Muscle of back (tissue), 11 donors: ENCODE data around the gene RGS3. TPM values are rescaled to one million over a fixed set of nuclear protein-coding genes. Genes with fewer than 3 reads are reported as not detected.
A peak's percentile ranks its signal among the peaks of the same experiment; 100 is the strongest.

ENCODE experiments used
- DNase-seq, 3 donors: peaks; one replicate each; pipeline versions ENCODE4 v3.0.0 to v3.0.0-alpha.2; 2013
- polyA plus RNA-seq, 10 donors: library from polyadenylated mRNA; unstranded; fragments of 120-200 nt; gene quantifications; one replicate each; pipeline ENCODE4 v1.2.1, GENCODE V29; 2013; ENCODE audit not compliant: insufficient read length in 10 of 10

RGS3 gene
- polyA plus RNA-seq, 10 donors, result 34.8 to 61.2 (median 50.0) TPM

GRCh38 chr9:113508111-113508749, 44.7 kb downstream of the RGS3 start:
- DNase-seq, result no peak

- no peak for DNase-seq
Observed at GRCh38 chr9:113509463-113509862, 45.9 kb downstream of the RGS3 start.

GRCh38 chr9:113511047-113511521, 47.6 kb downstream of the RGS3 start:
- DNase-seq, result no peak

- no peak for DNase-seq
Observed at GRCh38 chr9:113511856-113512761, 48.6 kb downstream of the RGS3 start.

- no peak for DNase-seq
Observed at GRCh38 chr9:113513111-113513510, 49.6 kb downstream of the RGS3 start.

GRCh38 chr9:113513536-113513935, 50.0 kb downstream of the RGS3 start:
- DNase-seq, result no peak

GRCh38 chr9:113514061-113514460, 50.5 kb downstream of the RGS3 start:
- DNase-seq, result no peak

- DNase-seq, result no peak
Observed at GRCh38 chr9:113514748-113515147, 51.2 kb downstream of the RGS3 start.

- DNase-seq, result no peak
Observed at GRCh38 chr9:113515862-113516261, 52.3 kb downstream of the RGS3 start.

- no peak for DNase-seq
Observed at GRCh38 chr9:113516840-113517577, 53.5 kb downstream of the RGS3 start.

GRCh38 chr9:113519426-113520108, 56.0 kb downstream of the RGS3 start:
- no peak for DNase-seq

GRCh38 chr9:113520109-113520642, 56.6 kb downstream of the RGS3 start:
- DNase-seq, result no peak

- DNase-seq, result no peak
Observed at GRCh38 chr9:113521693-113522255, 58.2 kb downstream of the RGS3 start.

GRCh38 chr9:113522419-113522818, 58.9 kb downstream of the RGS3 start:
- no peak for DNase-seq

- no peak for DNase-seq
Observed at GRCh38 chr9:113522858-113523257, 59.3 kb downstream of the RGS3 start.

GRCh38 chr9:113523421-113524141, 60.1 kb downstream of the RGS3 start:
- peak in 2 of 3 donors; percentile 24 to 47 for DNase-seq

GRCh38 chr9:113524468-113524867, 60.9 kb downstream of the RGS3 start:
- DNase-seq, result no peak

GRCh38 chr9:113525205-113525604, 61.7 kb downstream of the RGS3 start:
- DNase-seq, result no peak

GRCh38 chr9:113525831-113526230, 62.3 kb downstream of the RGS3 start:
- DNase-seq, result no peak

GRCh38 chr9:113526231-113526746, 62.8 kb downstream of the RGS3 start:
- no peak for DNase-seq
